Breast epithelium (tissue), 4 donors: ENCODE data around the gene CDR2L. TPM values are rescaled to one million over a fixed set of nuclear protein-coding genes. Genes with fewer than 3 reads are reported as not detected.
"Not testable (repeated sequence)": the region's sequence is repeated elsewhere in the genome, so short reads cannot be mapped to it uniquely, and the experiment has no call there.

ENCODE experiments used
- DNase-seq, 2 donors: peaks; one replicate each; pipeline ENCODE4 v3.0.0-alpha.2; 2019; ENCODE audit warnings: low spot score in 2 of 2
- H3K27ac ChIP-seq, 2 donors: fragments of 200-600 bp; sonication (generic) in 1 of 2; one replicate each; pipeline ENCODE4 v1.5.1; 2016 to 2019; ENCODE audit warnings: mild to moderate bottlenecking in 1 of 2
- H3K27me3 ChIP-seq, 2 donors: fragments of 200-600 bp; sonication (generic) in 1 of 2; one replicate each; pipeline versions ENCODE4 v1.5.1 to v1.6.0; 2017 to 2019; ENCODE audit warnings: control low read depth in 1 of 2, mild to moderate bottlenecking in 1 of 2
- H3K36me3 ChIP-seq: fragments of 200-600 bp; one replicate; pipeline ENCODE4 v1.5.1; 2019
- H3K4me1 ChIP-seq, 2 donors: fragments of 200-600 bp; sonication (generic); one replicate each; pipeline ENCODE4 v1.5.1; 2016 to 2019; ENCODE audit warnings: control low read depth in 1 of 2
- H3K4me3 ChIP-seq, 3 donors: fragments of 200-600 bp; sonication (generic); 1 replicate in 2 of 3; 2 replicates in 1 of 3; pipeline ENCODE4 v1.5.1; 2016 to 2019; ENCODE audit warnings: mild to moderate bottlenecking in 3 of 3, moderate library complexity in 2 of 3
- H3K9me3 ChIP-seq, 2 donors: fragments of 200-600 bp; sonication (generic) in 1 of 2; one replicate each; pipeline ENCODE4 v1.5.1; 2016 to 2019; ENCODE audit warnings: control low read depth in 1 of 2
- CTCF ChIP-seq, 3 donors: fragments of 450-650 bp; IDR thresholded peaks; one replicate each; pipeline ENCODE4 v1.5.1; 2016 to 2017; ENCODE audit warnings: antibody characterized with exemption in 3 of 3, mild to moderate bottlenecking in 3 of 3, moderate library complexity in 3 of 3
- POLR2A ChIP-seq: fragments of 450-650 bp; IDR thresholded peaks from one replicate; pipeline ENCODE4 v1.6.1; 2016; ENCODE audit warnings: antibody characterized with exemption, mild to moderate bottlenecking, moderate library complexity
- POLR2AphosphoS5 ChIP-seq, 3 donors: sonication (generic); formaldehyde crosslinking; IDR thresholded peaks; one replicate each; pipeline ENCODE4 v1.6.1; 2017; ENCODE audit warnings: antibody characterized with exemption in 3 of 3
- intact Hi-C: fragments of 100-400 bp; cut with DNase I; formaldehyde crosslinking; loops from one replicate; pipeline ENCODE4 v1.15.1; 2023; ENCODE audit warnings: low total_unique reads
- total RNA-seq, 3 donors: library from RNA; depleted of rRNA; stranded (reverse); fragments of >200 nt; gene quantifications; one replicate each; pipeline ENCODE4 v1.1.0, GENCODE V29; 2016

The CDR2L gene
- total RNA-seq, 3 donors from 2014 or later, result 8.0 to 13.1 (median 9.2) TPM

- peak; percentile 60 to 83 for DNase-seq
- TF ChIP-seq CTCF (IDR thresholded peaks at IDR 0.05) (peak in 2 of 3 donors; percentile 15 to 28), POLR2AphosphoS5 (IDR thresholded peaks at IDR 0.05) (peak; percentile 37 to 75 (median 74)), POLR2A (peak; percentile 61)
- Histone ChIP-seq H3K9me3 (no peaks in the 10 kb centered on the region), H3K4me3 (peak overlapping the region; percentile 51 to 74 (median 70)), H3K36me3 (no peaks in the 10 kb centered on the region), H3K4me1 (peaks cover 0 to 7% of the 10 kb centered on the region in 2 donors), H3K27me3 (no peaks in the 10 kb centered on the region), H3K27ac (peak overlapping the region; percentile 94 to 95)
- intact Hi-C loops, result loop anchor here (10.0 kb wide), 1 partner anchor 53 kb away; no protein-coding TSS in a partner anchor
These were observed 5.3 kb upstream of the CDR2L start for GRCh38 chr17:74981979-74982662.

GRCh38 chr17:74982663-74983313, 4.6 kb upstream of the CDR2L start:
- not testable (repeated sequence) for H3K36me3 ChIP-seq, H3K27me3 ChIP-seq, H3K9me3 ChIP-seq, DNase-seq, H3K4me1 ChIP-seq
- H3K27ac ChIP-seq, result peak overlapping the region; percentile 94 to 95
- intact Hi-C loops, result loop anchor here (10.0 kb wide), 1 partner anchor 52 kb away; no protein-coding TSS in a partner anchor
- H3K4me3 ChIP-seq, result peak overlapping the region; percentile 51 to 74 (median 70)

- Histone ChIP-seq H3K27ac (no peak overlapping the region), H3K36me3 (no peaks in the 10 kb centered on the region), H3K4me1 (peaks cover 5% of the 10 kb centered on the region in 2 donors), H3K27me3 (no peaks in the 10 kb centered on the region), H3K4me3 (no peak overlapping the region), H3K9me3 (no peaks in the 10 kb centered on the region)
- TF ChIP-seq POLR2AphosphoS5 (IDR thresholded peaks at IDR 0.05) (no peak), CTCF (IDR thresholded peaks at IDR 0.05) (no peak), POLR2A (no peak)
- intact Hi-C loops, result loop anchor here (10.0 kb wide), 1 partner anchor 49 kb away; no protein-coding TSS in a partner anchor
- DNase-seq, result no peak
These were observed 1.2 kb upstream of the CDR2L start for GRCh38 chr17:74986206-74986576.

GRCh38 chr17:74987909-74988711, 678 bp downstream of the CDR2L start:
- Histone ChIP-seq H3K36me3 (no peaks in the 10 kb centered on the region), H3K27ac (peak overlapping the region; percentile 92 to 95), H3K9me3 (no peaks in the 10 kb centered on the region), H3K4me3 (peak overlapping the region; percentile 56 to 91 (median 77)), H3K4me1 (peaks cover 0 to 5% of the 10 kb centered on the region in 2 donors), H3K27me3 (no peaks in the 10 kb centered on the region)
- intact Hi-C loops, result loop anchor here (10.0 kb wide), 1 partner anchor 47 kb away; no protein-coding TSS in a partner anchor
- TF ChIP-seq POLR2AphosphoS5 (IDR thresholded peaks at IDR 0.05) (peak in 1 of 3 donors; percentile 68), POLR2A (peak; percentile 61), CTCF (IDR thresholded peaks at IDR 0.05) (peak in 1 of 3 donors; percentile 26)
- peak; percentile 79 to 80 for DNase-seq

DNA sequence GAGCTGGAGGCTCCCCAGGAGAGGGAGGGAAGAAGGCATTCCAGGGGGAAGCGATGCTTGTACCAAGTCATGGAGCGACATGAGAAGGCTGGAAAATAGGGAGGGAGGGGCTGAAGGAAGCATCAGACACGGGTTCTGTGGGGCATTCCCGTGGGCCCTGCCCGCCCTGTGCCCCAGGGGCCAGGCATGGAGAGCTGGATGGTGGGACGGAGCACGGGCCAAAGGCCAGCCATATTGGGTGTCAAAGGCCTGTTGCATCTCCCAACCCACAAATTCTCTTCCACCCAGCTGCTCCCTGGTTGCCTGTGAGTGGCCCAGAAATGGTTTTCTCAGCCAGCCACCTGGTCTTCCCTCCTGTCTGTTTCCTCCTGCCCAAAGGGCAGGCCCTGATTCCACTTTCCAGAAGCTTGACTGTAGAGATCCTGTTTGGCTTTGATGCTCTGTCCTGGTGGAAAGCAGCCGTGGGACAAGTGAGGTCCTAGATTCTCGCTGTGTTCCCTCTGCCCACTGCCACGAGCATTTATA, 3.2 kb downstream of the CDR2L start:
- TF ChIP-seq CTCF (IDR thresholded peaks at IDR 0.05), result no peak
- TF ChIP-seq POLR2A, result no peak
- no peak for TF ChIP-seq POLR2AphosphoS5 (IDR thresholded peaks at IDR 0.05)
- no peak for DNase-seq
- Histone ChIP-seq H3K4me1 (peaks cover 0 to 9% of the 10 kb centered on the region in 2 donors), H3K4me3 (no peak overlapping the region), H3K27ac (peak overlapping the region; percentile 74 to 92), H3K27me3 (no peaks in the 10 kb centered on the region), H3K36me3 (no peaks in the 10 kb centered on the region), H3K9me3 (no peaks in the 10 kb centered on the region)
- intact Hi-C loops, result no loop called here
